ENCODE data around the gene TMEM150B. TPM values are rescaled to one million over a fixed set of nuclear protein-coding genes. Genes with fewer than 3 reads are reported as not detected.

Gene TMEM150B
- total RNA-seq, 1 donor, result under 0.01 TPM

- H2AFZ ChIP-seq (ENCODE audit: low read length), result no peak overlapping the region
- peak overlapping the region; percentile 98 for H3K4me2 ChIP-seq (ENCODE audit: insufficient read depth, low read length)
- H3K4me3 ChIP-seq (ENCODE audit: insufficient read depth, low read length), result peak overlapping the region; percentile 97
Observed at GRCh38 chr19:55278391-55279135, 46.6 kb downstream of the TMEM150B start.

DNA sequence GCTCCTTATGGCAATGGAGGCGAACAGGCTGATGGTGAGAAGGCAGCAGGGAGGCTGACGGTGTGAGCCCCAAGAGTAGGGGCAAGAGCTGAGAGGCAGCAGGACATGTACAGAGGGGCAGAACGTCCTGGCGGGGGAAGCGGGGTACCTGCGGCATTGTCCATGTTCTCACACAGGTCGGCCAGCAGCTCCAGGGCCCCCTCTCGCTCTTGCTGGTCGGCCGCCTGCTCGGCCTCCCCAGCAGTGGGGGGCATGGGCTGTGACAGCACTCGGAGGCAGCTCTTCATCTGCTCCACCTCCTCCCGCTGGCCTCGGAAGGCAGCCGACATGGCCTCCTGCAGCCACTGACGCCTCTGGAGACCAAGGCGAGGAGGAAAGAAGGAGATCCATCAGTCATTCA lies 47.6 kb downstream of the TMEM150B start:
- Histone ChIP-seq H3K9me3 (ENCODE audit: low read depth, low read length) (no peaks in the 10 kb centered on the region), H2AFZ (ENCODE audit: low read length) (no peak overlapping the region), H3K4me1 (ENCODE audit: insufficient read depth, low read length) (peaks cover 14% of the 10 kb centered on the region), H3K4me3 (ENCODE audit: insufficient read depth, low read length) (no peak overlapping the region), H3K27me3 (ENCODE audit: insufficient read depth, low read length) (no peaks in the 10 kb centered on the region), H4K20me1 (ENCODE audit: insufficient read depth, low read length) (no peaks in the 10 kb centered on the region), H3K27ac (ENCODE audit: low read depth, low read length) (no peak overlapping the region), H3K4me2 (ENCODE audit: insufficient read depth, low read length) (no peak overlapping the region), H3K36me3 (ENCODE audit: insufficient read depth, low read length) (peaks cover 3% of the 10 kb centered on the region), H3K79me2 (ENCODE audit: insufficient read depth, low read length) (peaks cover 7% of the 10 kb centered on the region)
- DNase-seq (ENCODE audit: insufficient read length, low spot score, missing footprints), result no peak
- TF ChIP-seq, protein P1, sequence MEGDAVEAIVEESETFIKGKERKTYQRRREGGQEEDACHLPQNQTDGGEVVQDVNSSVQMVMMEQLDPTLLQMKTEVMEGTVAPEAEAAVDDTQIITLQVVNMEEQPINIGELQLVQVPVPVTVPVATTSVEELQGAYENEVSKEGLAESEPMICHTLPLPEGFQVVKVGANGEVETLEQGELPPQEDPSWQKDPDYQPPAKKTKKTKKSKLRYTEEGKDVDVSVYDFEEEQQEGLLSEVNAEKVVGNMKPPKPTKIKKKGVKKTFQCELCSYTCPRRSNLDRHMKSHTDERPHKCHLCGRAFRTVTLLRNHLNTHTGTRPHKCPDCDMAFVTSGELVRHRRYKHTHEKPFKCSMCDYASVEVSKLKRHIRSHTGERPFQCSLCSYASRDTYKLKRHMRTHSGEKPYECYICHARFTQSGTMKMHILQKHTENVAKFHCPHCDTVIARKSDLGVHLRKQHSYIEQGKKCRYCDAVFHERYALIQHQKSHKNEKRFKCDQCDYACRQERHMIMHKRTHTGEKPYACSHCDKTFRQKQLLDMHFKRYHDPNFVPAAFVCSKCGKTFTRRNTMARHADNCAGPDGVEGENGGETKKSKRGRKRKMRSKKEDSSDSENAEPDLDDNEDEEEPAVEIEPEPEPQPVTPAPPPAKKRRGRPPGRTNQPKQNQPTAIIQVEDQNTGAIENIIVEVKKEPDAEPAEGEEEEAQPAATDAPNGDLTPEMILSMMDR (IDR thresholded peaks at IDR 0.05; ENCODE audit: extremely low read depth, low read depth, low read length), result no peak

More at GRCh38 chr19:55278391-55279135, 46.6 kb downstream of the TMEM150B start:
- no peaks in the 10 kb centered on the region for H3K9me3 ChIP-seq (ENCODE audit: low read depth, low read length)
- peaks cover 7% of the 10 kb centered on the region for H3K79me2 ChIP-seq (ENCODE audit: insufficient read depth, low read length)
- peaks cover 16% of the 10 kb centered on the region for H3K4me1 ChIP-seq (ENCODE audit: insufficient read depth, low read length)
- TF ChIP-seq, protein P1 (IDR thresholded peaks at IDR 0.05; ENCODE audit: extremely low read depth, low read depth, low read length), result no peak
- H3K36me3 ChIP-seq (ENCODE audit: insufficient read depth, low read length), result peaks cover 3% of the 10 kb centered on the region
- H3K27ac ChIP-seq (ENCODE audit: low read depth, low read length), result no peak overlapping the region
- no peak for DNase-seq (ENCODE audit: insufficient read length, low spot score, missing footprints)
- no peaks in the 10 kb centered on the region for H4K20me1 ChIP-seq (ENCODE audit: insufficient read depth, low read length)
- H3K27me3 ChIP-seq (ENCODE audit: insufficient read depth, low read length), result no peaks in the 10 kb centered on the region

- H3K27ac ChIP-seq (ENCODE audit: low read depth, low read length), result no peak overlapping the region
- TF ChIP-seq, protein P1 (IDR thresholded peaks at IDR 0.05; ENCODE audit: extremely low read depth, low read depth, low read length), result no peak
- no peak overlapping the region for H3K4me2 ChIP-seq (ENCODE audit: insufficient read depth, low read length)
- DNase-seq (ENCODE audit: insufficient read length, low spot score, missing footprints), result no peak
- no peaks in the 10 kb centered on the region for H3K9me3 ChIP-seq (ENCODE audit: low read depth, low read length)
- peaks cover 6% of the 10 kb centered on the region for H3K36me3 ChIP-seq (ENCODE audit: insufficient read depth, low read length)
- no peak overlapping the region for H2AFZ ChIP-seq (ENCODE audit: low read length)
- peaks cover 7% of the 10 kb centered on the region for H3K79me2 ChIP-seq (ENCODE audit: insufficient read depth, low read length)
- H4K20me1 ChIP-seq (ENCODE audit: insufficient read depth, low read length), result no peaks in the 10 kb centered on the region
- no peak overlapping the region for H3K4me3 ChIP-seq (ENCODE audit: insufficient read depth, low read length)
- H3K4me1 ChIP-seq (ENCODE audit: insufficient read depth, low read length), result peaks cover 14% of the 10 kb centered on the region
- no peaks in the 10 kb centered on the region for H3K27me3 ChIP-seq (ENCODE audit: insufficient read depth, low read length)
Observed at GRCh38 chr19:55276720-55277430, 48.3 kb downstream of the TMEM150B start.

Measured in osteoblast (primary cell).